ENCODE measurements around the gene PKN1. TPM values are rescaled to one million over a fixed set of nuclear protein-coding genes. Genes with fewer than 3 reads are reported as not detected.

PKN1 gene
- total RNA-seq, 1 donor from 2014 or later, result 162 TPM

- ATAC-seq, result peak; percentile 10
- intact Hi-C loops (cut with micrococcal nuclease), result no loop called here
- DNase-seq, result peak; percentile 46
These were observed 43.7 kb downstream of the PKN1 start for GRCh38 chr19:14476673-14477401.

- intact Hi-C loops (cut with micrococcal nuclease), result no loop called here
- ATAC-seq (no peak), DNase-seq (peak; percentile 37)
These were observed 44.5 kb downstream of the PKN1 start for GRCh38 chr19:14477418-14478112.

GRCh38 chr19:14478113-14478545, 45.0 kb downstream of the PKN1 start:
- intact Hi-C loops (cut with micrococcal nuclease), result no loop called here
- DNase-seq, result peak; percentile 26
- ATAC-seq, result no peak

GRCh38 chr19:14479309-14479974, 46.3 kb downstream of the PKN1 start:
- ATAC-seq, result no peak
- no peak for DNase-seq
- intact Hi-C loops (cut with micrococcal nuclease), result no loop called here

- intact Hi-C loops (cut with micrococcal nuclease), result no loop called here
- peak; percentile 65 for DNase-seq
- ATAC-seq, result peak; percentile 30
These were observed 47.0 kb downstream of the PKN1 start for GRCh38 chr19:14479975-14480699.

- DNase-seq (peak; percentile 6), ATAC-seq (no peak)
- intact Hi-C loops (cut with micrococcal nuclease), result no loop called here
These were observed 47.6 kb downstream of the PKN1 start for GRCh38 chr19:14480700-14481079.

GRCh38 chr19:14482172-14482941, 49.3 kb downstream of the PKN1 start:
- DNase-seq (no peak), ATAC-seq (no peak)
- intact Hi-C loops (cut with micrococcal nuclease), result no loop called here

GRCh38 chr19:14487370-14488125, 54.4 kb downstream of the PKN1 start:
- ATAC-seq, result no peak
- no peak for DNase-seq
- intact Hi-C loops (cut with micrococcal nuclease), result no loop called here

GRCh38 chr19:14492756-14493337, 59.7 kb downstream of the PKN1 start:
- no peak for ATAC-seq
- intact Hi-C loops (cut with micrococcal nuclease), result no loop called here
- DNase-seq, result no peak

- intact Hi-C loops (cut with micrococcal nuclease), result no loop called here
- ATAC-seq (no peak), DNase-seq (no peak)
These were observed 61.3 kb downstream of the PKN1 start for GRCh38 chr19:14494411-14494810.

- intact Hi-C loops (cut with micrococcal nuclease), result no loop called here
- no peak for ATAC-seq
- no peak for DNase-seq
These were observed 62.0 kb downstream of the PKN1 start for GRCh38 chr19:14494910-14495671.

- intact Hi-C loops (cut with micrococcal nuclease), result no loop called here
- ATAC-seq, result no peak
- peak; percentile 57 for DNase-seq
These were observed 62.5 kb downstream of the PKN1 start for GRCh38 chr19:14495672-14496028.

GRCh38 chr19:14496029-14496833, 63.1 kb downstream of the PKN1 start, which contains the start of gene GIPC1:
GIPC1 (minus strand) TSS chr19:14496127; CDS start chr19:14482976, 13,151 bp downstream.
- peak; percentile 97 for ATAC-seq
- DNase-seq, result peak; percentile 97
- intact Hi-C loops (cut with micrococcal nuclease), result no loop called here

GRCh38 chr19:14496834-14497227, 63.7 kb downstream of the PKN1 start:
- intact Hi-C loops (cut with micrococcal nuclease), result no loop called here
- ATAC-seq (no peak), DNase-seq (no peak)

GRCh38 chr19:14497228-14497921, 64.3 kb downstream of the PKN1 start:
- ATAC-seq, result no peak
- no peak for DNase-seq

More at GRCh38 chr19:14497228-14497921, 64.3 kb downstream of the PKN1 start:
- intact Hi-C loops (cut with micrococcal nuclease), result no loop called here
